Activated T-cell treated with anti-CD3 and anti-CD28 coated beads, Interleukin-2, amount 50 U/mL, for 1 hour (primary cell): Measurements from ENCODE around the gene REN.

Source experiments
- DNase-seq: peaks from one replicate; pipeline ENCODE4 v3.0.0-alpha.2; 2020

Gene REN

GRCh38 chr1:204152310-204153044 is 13.7 kb downstream of the REN start:
- no peak for DNase-seq

GRCh38 chr1:204151552-204152309 is 14.4 kb downstream of the REN start, which contains the start of gene ETNK2:
Gene ETNK2 (minus strand): TSS chr1:204152044. CDS start chr1:204151852, 192 bp downstream.
- peak; percentile 78 for DNase-seq

GRCh38 chr1:204150702-204151551 is 15.2 kb downstream of the REN start:
- no peak for DNase-seq

- DNase-seq: no peak
Measured at GRCh38 chr1:204149635-204150565, 16.2 kb downstream of the REN start.

GRCh38 chr1:204149107-204149506 is 17.0 kb downstream of the REN start:
- no peak for DNase-seq

GRCh38 chr1:204147406-204148383 is 18.4 kb downstream of the REN start:
- no peak for DNase-seq

- no peak for DNase-seq
Measured at GRCh38 chr1:204146965-204147364, 19.2 kb downstream of the REN start.

GRCh38 chr1:204146309-204146708 is 19.8 kb downstream of the REN start:
- no peak for DNase-seq

GRCh38 chr1:204145033-204145504 is 21.1 kb downstream of the REN start:
- no peak for DNase-seq

GRCh38 chr1:204143276-204144041 is 22.7 kb downstream of the REN start:
- no peak for DNase-seq

- no peak for DNase-seq
Measured at GRCh38 chr1:204142032-204142974, 23.8 kb downstream of the REN start.

- no peak for DNase-seq
Measured at GRCh38 chr1:204141131-204141530, 25.0 kb downstream of the REN start.

GRCh38 chr1:204139952-204140351 is 26.2 kb downstream of the REN start:
- no peak for DNase-seq

GRCh38 chr1:204139088-204139487 is 27.0 kb downstream of the REN start:
- no peak for DNase-seq

GRCh38 chr1:204136814-204137213 is 29.3 kb downstream of the REN start:
- DNase-seq: no peak

GRCh38 chr1:204134103-204134502 is 32.0 kb downstream of the REN start:
- no peak for DNase-seq

GRCh38 chr1:204132718-204133117 is 33.4 kb downstream of the REN start:
- no peak for DNase-seq

- no peak for DNase-seq
Measured at GRCh38 chr1:204131978-204132377, 34.2 kb downstream of the REN start.
